Stimulated activated naive B cell treated with anti-CD40 and anti-IgM and Interleukin-4, amounts not matched to agents 10 μg/mL and 1 μg/mL and 100 μg/mL, for 72 hours (primary cell): ENCODE data around the gene LTO1.
"Not testable (repeated sequence)": the region's sequence is repeated elsewhere in the genome, so short reads cannot be mapped to it uniquely, and the experiment has no call there.

Experiments used
- ATAC-seq, 2 donors: fragments of 150-1000 bp; cut with Tn5 transposase; replicated peaks; 2 replicates each; pipeline ENCODE4 v1.10.0; 2021; ENCODE audit warnings: moderate library complexity in 1 of 2
- DNase-seq: peaks from one replicate; pipeline ENCODE4 v3.0.0; 2021
- H3K27ac Mint-ChIP-seq: one replicate; pipeline ENCODE4 v1.8.0; 2022; ENCODE audit warnings: mild to moderate bottlenecking, mixed read lengths
- H3K27me3 Mint-ChIP-seq, 2 donors: one replicate each; pipeline ENCODE4 v1.8.0; 2022; ENCODE audit warnings: mixed read lengths in 2 of 2
- H3K36me3 Mint-ChIP-seq, 2 donors: one replicate each; pipeline ENCODE4 v1.8.0; 2022; ENCODE audit warnings: mixed read lengths in 2 of 2, mild to moderate bottlenecking in 1 of 2
- H3K4me1 Mint-ChIP-seq, 2 donors: one replicate each; pipeline ENCODE4 v1.8.0; 2022; ENCODE audit warnings: mixed read lengths in 2 of 2, mild to moderate bottlenecking in 1 of 2
- H3K4me3 Mint-ChIP-seq, 2 donors: one replicate each; pipeline ENCODE4 v1.8.0; 2022; ENCODE audit warnings: mild to moderate bottlenecking in 2 of 2, mixed read lengths in 2 of 2, moderate library complexity in 1 of 2
- H3K9me3 Mint-ChIP-seq, 2 donors: one replicate each; pipeline ENCODE4 v1.8.0; 2022; ENCODE audit warnings: mixed read lengths in 2 of 2, mild to moderate bottlenecking in 1 of 2

The LTO1 gene

DNA sequence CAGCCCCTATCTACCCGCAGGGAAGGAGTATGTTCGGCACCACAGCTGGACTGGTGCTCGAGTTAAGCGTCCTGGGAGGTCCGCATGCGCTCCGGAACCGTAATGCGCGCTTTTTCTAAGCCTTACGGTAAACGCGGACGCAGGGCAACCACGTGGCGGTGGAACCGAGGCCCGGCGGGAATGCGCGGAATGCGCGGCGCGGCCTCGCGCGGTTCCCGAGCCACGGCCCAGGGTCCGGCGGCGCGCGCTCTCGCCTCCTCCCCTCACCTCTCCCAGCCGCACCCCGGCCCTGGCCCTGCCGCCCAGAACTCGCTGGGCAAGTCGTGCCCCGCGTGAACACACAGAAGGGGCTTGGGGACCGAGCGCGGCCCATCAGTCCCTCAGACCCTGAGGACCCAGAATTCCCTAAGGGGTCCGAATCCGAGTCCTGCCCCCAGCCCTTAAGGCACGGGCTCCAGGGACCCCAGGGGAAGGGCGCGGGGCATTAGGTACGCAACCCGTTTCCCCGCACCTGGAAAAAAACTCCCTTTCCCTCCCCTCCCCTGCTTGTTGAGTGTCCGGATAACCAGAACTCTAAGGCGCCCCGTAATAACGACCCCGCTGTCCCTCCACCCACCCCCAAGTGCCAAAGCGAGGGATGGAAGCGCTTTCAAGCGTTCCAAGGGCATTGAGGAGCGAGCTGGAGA is 38.5 kb downstream of the LTO1 start:
- ATAC-seq (no peak), DNase-seq (no peak)
- Mint-ChIP-seq H3K4me1 (peaks cover 22 to 42% of the 10 kb centered on the region in 2 donors), H3K9me3 (no peaks in the 10 kb centered on the region), H3K27me3 (peaks cover 55 to 94% of the 10 kb centered on the region in 2 donors), H3K4me3 (peak overlapping the region; percentile 37 to 59), H3K27ac (peak overlapping the region; percentile 89), H3K36me3 (no peaks in the 10 kb centered on the region)

DNA sequence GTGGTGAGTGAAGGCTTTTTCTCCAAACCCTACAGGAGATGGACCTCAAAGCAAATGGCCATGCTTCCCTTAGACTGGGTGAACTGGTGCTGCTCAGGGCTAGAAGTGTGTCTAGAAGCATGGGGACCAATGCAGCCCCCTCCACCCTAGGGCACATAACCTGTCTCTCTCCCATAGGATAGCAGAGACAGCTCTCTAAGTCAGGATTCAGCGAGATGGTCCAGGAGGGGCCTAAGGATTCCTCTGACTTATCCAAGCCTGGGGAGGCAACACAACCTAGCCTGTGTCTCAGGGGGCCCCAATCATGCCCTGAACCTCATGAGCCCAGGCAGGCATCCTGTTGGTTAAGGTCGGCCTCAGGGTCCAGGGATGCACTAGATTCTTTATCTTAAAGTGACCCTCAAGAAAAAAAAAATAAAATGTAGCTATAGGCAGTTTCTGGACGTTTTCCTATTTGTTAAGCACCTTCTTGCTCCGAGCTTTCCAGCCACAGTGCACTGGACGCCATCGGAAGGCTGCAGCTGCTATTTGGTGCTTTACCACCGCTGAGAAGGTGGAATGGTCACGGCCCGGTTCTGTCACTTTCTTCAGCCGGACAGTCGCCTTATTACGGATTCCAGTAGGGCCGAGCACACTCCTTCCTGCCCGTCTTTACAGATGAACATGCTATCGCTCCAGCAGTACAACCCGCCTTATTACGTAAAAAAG is 39.2 kb downstream of the LTO1 start:
- Mint-ChIP-seq H3K27ac (peak overlapping the region; percentile 59), H3K4me3 (no peak overlapping the region), H3K9me3 (no peaks in the 10 kb centered on the region), H3K27me3 (peaks cover 55 to 95% of the 10 kb centered on the region in 2 donors), H3K36me3 (no peaks in the 10 kb centered on the region), H3K4me1 (peaks cover 18 to 36% of the 10 kb centered on the region in 2 donors)
- DNase-seq (no peak), ATAC-seq (no peak)

DNA sequence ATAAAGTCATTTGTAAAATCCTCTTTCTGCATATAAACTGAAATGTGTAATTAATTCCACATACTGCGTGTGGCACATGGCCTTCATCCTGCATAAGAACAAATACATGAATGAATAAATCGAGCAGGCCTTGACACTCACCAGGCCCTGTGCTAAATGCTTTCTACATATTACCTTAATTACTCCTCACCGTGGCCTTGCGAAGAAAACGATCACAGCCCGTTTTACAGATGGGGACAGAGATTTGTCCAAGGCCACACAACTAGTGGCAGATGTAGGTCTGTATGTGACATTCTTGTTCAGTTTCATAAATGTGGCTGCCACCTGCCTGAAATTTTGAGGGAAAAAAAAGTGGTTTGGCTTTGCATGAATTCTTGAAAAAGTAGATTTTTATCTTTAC is 40.0 kb downstream of the LTO1 start:
- H3K27me3 Mint-ChIP-seq, result peaks cover 47 to 94% of the 10 kb centered on the region in 2 donors
- ATAC-seq (no peak), DNase-seq (no peak)
- H3K36me3 Mint-ChIP-seq, result no peaks in the 10 kb centered on the region
- H3K27ac Mint-ChIP-seq, result no peak overlapping the region
- H3K4me3 Mint-ChIP-seq, result no peak overlapping the region
- peaks cover 0 to 1% of the 10 kb centered on the region in 2 donors for H3K9me3 Mint-ChIP-seq
- H3K4me1 Mint-ChIP-seq, result peaks cover 13 to 28% of the 10 kb centered on the region in 2 donors

DNA sequence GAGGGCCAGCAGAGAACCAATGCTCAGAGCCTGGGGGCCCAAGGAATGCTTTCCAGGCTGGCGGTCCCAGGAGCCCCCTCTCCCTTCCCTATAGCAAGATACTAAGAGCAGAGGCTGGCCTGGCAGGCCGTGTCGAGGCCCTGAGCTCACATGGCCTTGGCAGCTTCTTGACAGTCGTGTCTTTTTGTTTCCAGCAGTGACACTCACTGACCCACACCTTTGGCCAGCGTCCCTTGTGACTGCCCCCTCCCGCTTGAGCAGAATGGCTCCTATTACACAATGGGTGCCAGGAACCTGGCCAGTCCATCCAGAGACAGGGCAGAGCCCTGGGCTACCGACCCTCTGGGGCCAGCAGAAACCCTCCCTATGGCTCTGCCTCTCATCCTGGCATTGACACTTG is 40.6 kb downstream of the LTO1 start:
- Mint-ChIP-seq H3K36me3 (peaks cover 0 to 4% of the 10 kb centered on the region in 2 donors), H3K9me3 (peaks cover 5 to 6% of the 10 kb centered on the region in 2 donors), H3K4me3 (no peak overlapping the region), H3K27me3 (peaks cover 47 to 93% of the 10 kb centered on the region in 2 donors), H3K27ac (no peak overlapping the region), H3K4me1 (peaks cover 12 to 24% of the 10 kb centered on the region in 2 donors)
- ATAC-seq, result no peak
- DNase-seq, result no peak

DNA sequence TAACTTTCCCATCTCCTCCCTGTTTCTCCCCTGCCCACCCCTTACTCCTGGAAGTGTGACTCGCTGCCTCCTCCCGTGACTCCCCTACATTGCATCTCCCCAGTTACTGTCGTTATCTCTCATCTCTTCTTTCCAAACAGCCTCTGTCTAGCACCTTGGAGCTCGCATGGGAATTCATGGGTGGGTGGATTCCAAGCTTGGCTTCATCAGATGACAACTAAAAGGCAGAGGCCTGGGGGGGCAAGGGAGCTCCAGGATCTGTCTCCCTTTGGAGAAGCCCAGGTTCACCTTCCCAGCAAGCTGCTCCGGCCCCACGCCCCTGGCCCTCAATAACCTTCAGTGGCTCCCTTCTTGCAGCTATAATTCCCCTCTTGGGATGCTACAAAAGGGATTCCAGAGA is 41.1 kb downstream of the LTO1 start:
- Mint-ChIP-seq H3K27me3 (peaks cover 49 to 93% of the 10 kb centered on the region in 2 donors), H3K4me3 (no peak overlapping the region), H3K36me3 (peaks cover 3 to 9% of the 10 kb centered on the region in 2 donors), H3K9me3 (peaks cover 8 to 10% of the 10 kb centered on the region in 2 donors), H3K4me1 (peaks cover 12 to 18% of the 10 kb centered on the region in 2 donors), H3K27ac (no peak overlapping the region)
- ATAC-seq (no peak), DNase-seq (no peak)

DNA sequence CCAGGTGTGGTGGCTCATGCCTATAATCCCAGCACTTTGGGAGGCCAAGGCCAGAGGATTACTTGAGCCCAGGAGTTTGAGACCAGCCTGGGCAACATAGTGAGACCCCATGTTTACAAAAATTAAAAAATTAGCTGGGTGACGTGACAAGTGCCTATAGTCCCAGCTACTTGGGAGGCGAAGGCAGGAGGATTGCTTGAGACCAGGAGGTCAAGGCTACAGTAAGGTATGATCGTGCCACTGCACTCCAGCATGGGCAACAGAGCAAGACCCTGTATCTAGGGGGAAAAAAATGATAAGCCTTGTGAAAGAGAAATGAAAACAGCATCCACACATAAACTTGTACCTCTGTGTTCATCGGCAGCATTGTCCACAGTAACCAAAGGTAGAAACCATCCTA is 42.3 kb downstream of the LTO1 start:
- Mint-ChIP-seq H3K27me3 (peaks cover 42 to 88% of the 10 kb centered on the region in 2 donors), H3K27ac (no peak overlapping the region), H3K4me3 (no peak overlapping the region), H3K4me1 (peaks cover 7 to 8% of the 10 kb centered on the region in 2 donors), H3K36me3 (peaks cover 4 to 11% of the 10 kb centered on the region in 2 donors), H3K9me3 (peaks cover 10 to 12% of the 10 kb centered on the region in 2 donors)
- ATAC-seq, result no peak
- DNase-seq, result no peak

DNA sequence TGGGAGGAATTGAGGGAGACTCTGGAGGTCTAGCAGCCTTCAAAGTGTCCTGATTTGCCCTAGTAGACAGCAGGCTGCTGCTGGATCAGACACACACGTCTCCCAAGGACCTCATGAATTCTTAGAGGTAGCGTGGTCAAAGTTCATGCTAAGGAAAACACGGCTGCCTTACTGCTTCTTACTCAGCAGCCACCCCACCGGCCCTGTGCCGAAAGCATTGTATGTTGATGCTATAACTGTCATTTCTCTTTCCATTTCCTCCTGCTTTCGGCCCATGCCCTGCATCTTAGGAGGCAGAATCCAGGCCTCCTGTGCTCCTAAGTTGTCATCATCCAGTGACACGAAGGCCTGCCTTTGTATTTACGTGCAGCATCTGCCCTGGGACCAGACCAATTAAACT is 44.7 kb downstream of the LTO1 start:
- DNase-seq (no peak), ATAC-seq (no peak)
- Mint-ChIP-seq H3K4me3 (no peak overlapping the region), H3K4me1 (peaks cover 0 to under 1% of the 10 kb centered on the region in 2 donors), H3K36me3 (peaks cover 4 to 11% of the 10 kb centered on the region in 2 donors), H3K9me3 (peaks cover 12 to 13% of the 10 kb centered on the region in 2 donors), H3K27ac (no peak overlapping the region), H3K27me3 (peaks cover 56 to 85% of the 10 kb centered on the region in 2 donors)

DNA sequence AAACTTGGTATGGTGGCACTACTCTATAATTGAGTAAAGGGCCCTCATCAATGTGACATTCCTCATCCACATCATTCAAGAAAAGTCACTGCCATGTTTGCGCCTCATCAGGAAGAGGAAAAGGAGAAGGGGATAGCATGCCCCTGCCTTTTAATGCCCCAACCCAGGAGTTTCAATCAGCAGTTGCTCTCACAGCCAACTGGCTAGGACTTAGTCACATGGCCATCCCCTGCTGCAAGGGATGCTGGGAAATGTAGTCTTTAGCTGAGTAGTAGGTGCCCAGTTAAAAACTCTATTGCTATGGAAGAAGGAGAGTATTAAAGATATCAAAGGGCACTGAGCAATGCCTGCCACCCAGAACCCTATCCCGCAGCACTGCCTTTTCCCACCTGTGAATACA is 45.1 kb downstream of the LTO1 start:
- Mint-ChIP-seq H3K4me3 (no peak overlapping the region), H3K9me3 (peaks cover 12 to 13% of the 10 kb centered on the region in 2 donors), H3K27me3 (peaks cover 56 to 85% of the 10 kb centered on the region in 2 donors), H3K27ac (no peak overlapping the region), H3K36me3 (peaks cover 4 to 11% of the 10 kb centered on the region in 2 donors), H3K4me1 (peaks cover 4 to 5% of the 10 kb centered on the region in 2 donors)
- ATAC-seq, result peak; percentile 51 to 52
- DNase-seq, result no peak

DNA sequence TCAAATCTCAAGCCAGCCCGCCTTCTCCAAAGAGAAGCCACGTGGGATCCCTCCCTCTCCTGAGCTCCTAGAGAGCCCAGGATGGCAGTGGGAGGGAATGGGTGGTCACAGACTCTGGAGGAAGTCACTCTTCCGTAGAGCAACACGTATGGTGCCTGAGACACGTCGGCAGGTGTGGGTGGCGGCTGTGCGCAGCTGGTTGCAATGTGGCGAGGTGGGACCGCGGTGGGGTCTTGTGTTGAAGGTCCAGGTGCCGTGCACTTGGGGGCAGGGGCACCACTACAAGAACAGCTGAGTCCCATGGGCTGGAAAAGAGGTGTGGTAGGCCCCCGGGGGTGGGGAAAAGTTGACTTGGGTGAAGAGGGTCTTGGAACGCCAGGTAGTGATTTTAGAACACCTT is 47.6 kb downstream of the LTO1 start:
- Mint-ChIP-seq H3K36me3 (peaks cover 4 to 11% of the 10 kb centered on the region in 2 donors), H3K27me3 (peaks cover 45 to 74% of the 10 kb centered on the region in 2 donors), H3K9me3 (peaks cover 12 to 13% of the 10 kb centered on the region in 2 donors), H3K4me3 (no peak overlapping the region), H3K4me1 (peaks cover 4 to 7% of the 10 kb centered on the region in 2 donors), H3K27ac (no peak overlapping the region)
- no peak for ATAC-seq
- DNase-seq, result no peak

DNA sequence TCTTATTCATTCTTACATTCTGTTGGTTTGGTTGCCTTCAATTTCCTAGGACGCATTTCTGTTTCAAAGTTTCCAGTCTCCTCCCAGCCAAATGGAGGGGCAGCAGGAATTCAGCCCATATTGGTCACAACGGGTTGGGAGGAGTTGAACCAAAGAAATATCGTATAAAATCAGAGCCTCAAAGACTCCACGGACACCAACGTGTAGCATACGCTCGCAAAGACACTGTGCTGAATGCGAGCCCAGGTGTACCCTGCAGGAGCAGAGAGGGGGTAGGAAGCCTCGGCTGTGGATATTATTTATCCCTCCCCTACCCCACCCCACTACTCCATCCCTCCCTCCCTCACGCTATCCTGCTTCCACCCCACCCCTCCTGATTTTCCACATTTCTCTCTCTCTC is 49.7 kb downstream of the LTO1 start:
- H3K4me3 Mint-ChIP-seq, result no peak overlapping the region
- peaks cover 34 to 62% of the 10 kb centered on the region in 2 donors for H3K27me3 Mint-ChIP-seq
- peaks cover 4 to 7% of the 10 kb centered on the region in 2 donors for H3K4me1 Mint-ChIP-seq
- no peak for DNase-seq
- peaks cover 12 to 13% of the 10 kb centered on the region in 2 donors for H3K9me3 Mint-ChIP-seq
- H3K27ac Mint-ChIP-seq, result no peak overlapping the region
- no peak for ATAC-seq
- H3K36me3 Mint-ChIP-seq, result peaks cover 4 to 11% of the 10 kb centered on the region in 2 donors

DNA sequence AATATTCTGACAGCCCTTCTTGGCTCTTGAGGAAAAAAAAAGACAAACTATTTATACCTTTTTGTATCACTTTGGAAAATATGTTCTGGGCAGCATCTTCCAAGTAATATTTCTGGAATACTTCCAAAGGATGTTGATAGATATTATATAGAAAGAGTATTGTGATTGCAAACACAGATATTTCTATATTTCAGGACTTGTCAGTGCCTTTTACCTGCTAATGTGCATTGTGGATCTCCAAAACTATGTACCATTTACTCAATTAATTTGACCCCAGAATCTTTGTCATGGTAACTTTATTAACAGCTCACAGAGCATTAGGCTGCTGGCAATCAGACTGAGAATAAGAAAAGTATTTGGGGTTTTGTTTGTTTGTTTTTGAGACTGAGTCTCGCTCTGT is 50.9 kb downstream of the LTO1 start:
- peaks cover 4 to 7% of the 10 kb centered on the region in 2 donors for H3K4me1 Mint-ChIP-seq

DNA sequence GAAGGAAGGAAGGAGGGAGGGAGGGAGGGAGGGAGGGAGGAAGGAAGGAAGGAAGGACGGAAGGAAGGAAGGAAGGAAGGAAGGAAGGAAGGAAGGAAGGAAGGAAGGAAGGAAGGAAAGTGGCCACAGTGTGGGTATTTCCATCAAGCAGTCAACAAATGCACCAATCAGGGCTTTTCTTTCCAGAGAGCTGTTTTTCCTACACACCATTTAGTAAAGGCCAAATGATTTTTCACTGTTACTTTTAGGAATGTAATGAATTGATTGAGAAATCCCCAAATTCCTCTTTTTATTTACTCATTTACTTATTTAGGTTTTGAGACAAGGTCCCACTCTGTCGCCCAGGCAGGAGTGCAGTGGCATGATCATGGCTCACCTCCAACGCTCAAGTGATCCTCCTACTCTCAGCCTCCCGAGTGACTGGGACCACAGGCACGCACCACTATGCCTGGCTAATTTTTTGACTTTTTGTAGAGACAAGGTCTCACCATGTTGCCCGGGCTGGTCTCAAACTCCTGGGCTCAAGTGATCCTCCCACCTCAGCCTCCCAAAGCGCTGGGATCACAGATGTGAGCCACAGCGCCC is 53.0 kb downstream of the LTO1 start:
- DNase-seq, H3K4me1 Mint-ChIP-seq, H3K36me3 Mint-ChIP-seq, H3K9me3 Mint-ChIP-seq, H3K4me3 Mint-ChIP-seq, ATAC-seq, H3K27ac Mint-ChIP-seq: not testable (repeated sequence)
- H3K27me3 Mint-ChIP-seq, result peaks cover 45 to 66% of the 10 kb centered on the region in 2 donors

More for the DNA sequence above, 50.9 kb downstream of the LTO1 start:
- Mint-ChIP-seq H3K9me3 (peaks cover 4 to 6% of the 10 kb centered on the region in 2 donors), H3K36me3 (peaks cover 3 to 4% of the 10 kb centered on the region in 2 donors), H3K4me3 (no peak overlapping the region), H3K27me3 (peaks cover 34 to 61% of the 10 kb centered on the region in 2 donors), H3K27ac (no peak overlapping the region)
- ATAC-seq, result no peak
- no peak for DNase-seq

DNA sequence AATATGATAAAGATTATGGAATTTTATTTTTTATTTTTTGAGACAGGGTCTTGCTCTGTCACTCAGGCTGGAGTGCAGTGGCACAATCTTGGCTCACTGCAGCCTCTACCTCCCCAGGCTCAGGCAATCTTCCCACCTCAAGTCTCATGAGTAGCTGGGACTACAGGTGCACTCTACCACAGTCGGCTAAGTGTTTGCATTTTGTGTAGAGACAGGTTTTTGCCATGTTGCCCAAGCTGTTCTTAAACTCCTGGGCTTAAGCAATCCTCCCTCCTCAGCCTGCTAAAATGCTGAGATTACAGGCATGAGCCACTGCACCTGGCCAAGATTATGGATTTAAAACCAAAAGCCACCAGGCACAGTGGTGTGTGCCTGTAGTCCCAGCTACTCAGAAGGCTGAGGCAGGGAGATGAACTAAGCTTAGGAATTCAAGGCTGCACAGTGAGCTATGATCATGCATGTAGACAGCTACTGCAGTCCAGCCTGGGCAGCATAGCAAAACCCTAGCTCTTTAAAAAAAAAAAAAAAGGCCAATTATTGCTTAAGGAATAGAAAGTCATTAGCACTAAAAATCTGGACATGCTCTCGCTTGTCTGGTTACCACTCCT is 54.4 kb downstream of the LTO1 start:
- no peak for DNase-seq
- Mint-ChIP-seq H3K9me3 (no peaks in the 10 kb centered on the region), H3K36me3 (no peaks in the 10 kb centered on the region), H3K27me3 (peaks cover 38 to 61% of the 10 kb centered on the region in 2 donors), H3K27ac (no peak overlapping the region), H3K4me1 (peaks cover 4 to 7% of the 10 kb centered on the region in 2 donors), H3K4me3 (no peak overlapping the region)
- ATAC-seq, result no peak

DNA sequence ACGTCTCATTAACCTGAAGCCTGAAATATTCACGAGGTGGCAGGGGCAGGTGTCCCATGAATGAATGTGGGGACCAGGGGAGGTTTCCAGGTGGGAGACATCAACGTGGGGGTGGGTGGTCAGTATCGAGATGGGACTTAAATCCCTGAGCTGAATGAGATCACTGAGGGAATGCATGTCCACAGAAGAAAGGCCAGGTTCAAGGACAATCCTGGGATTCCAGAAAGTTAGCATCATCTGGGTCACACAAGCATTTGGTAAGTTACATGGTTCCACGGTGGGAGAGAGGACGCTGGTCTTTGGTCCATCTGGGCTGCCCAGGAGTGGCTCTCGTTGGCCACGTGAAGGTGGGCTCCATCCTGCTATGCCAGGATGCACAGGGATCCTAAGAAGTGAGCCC is 56.9 kb downstream of the LTO1 start:
- Mint-ChIP-seq H3K4me3 (no peak overlapping the region), H3K9me3 (no peaks in the 10 kb centered on the region), H3K4me1 (peaks cover 0 to 3% of the 10 kb centered on the region in 2 donors), H3K27ac (no peak overlapping the region), H3K36me3 (no peaks in the 10 kb centered on the region), H3K27me3 (peaks cover 39 to 51% of the 10 kb centered on the region in 2 donors)
- DNase-seq (no peak), ATAC-seq (no peak)
